ENCODE results near the gene PRRT1.
A peak's percentile ranks its signal among the peaks of the same experiment; 100 is the strongest.
"Not testable (repeated sequence)": the region's sequence is repeated elsewhere in the genome, so short reads cannot be mapped to it uniquely, and the experiment has no call there.

The PRRT1 gene

DNA sequence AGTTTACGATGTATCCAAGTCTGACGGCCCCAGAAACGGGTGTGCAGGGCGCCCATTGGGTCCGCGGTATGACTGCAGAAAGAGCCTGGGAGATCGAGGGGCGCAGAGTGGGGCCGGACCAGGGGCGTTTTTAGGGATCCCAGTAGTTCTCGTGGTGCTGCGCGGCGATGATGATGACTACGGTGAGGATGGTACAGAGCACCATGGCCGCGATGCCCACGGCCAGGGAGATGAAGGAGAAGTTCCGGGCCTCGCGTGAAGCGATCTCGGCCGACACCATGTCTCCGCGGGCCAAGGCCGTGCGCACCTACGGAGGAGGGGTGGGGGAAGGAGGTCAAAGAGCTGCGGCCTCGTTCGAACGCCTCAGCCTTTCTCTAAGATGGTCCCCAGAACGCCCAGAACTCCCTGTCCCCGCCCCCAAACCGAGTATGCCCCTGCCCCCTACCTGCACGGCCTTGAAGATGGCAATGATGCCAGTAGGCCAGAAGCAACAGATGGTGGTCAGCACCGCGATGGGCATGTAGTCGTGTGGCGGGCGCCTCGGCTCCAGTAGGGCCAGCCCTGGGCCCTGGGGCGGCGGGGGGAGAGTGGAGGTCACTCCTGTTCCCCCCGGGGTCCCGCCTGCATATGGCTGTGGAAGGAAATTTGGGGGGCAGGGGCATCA, 2.5 kb downstream of the PRRT1 start:
- no peak for DNase-seq

DNA sequence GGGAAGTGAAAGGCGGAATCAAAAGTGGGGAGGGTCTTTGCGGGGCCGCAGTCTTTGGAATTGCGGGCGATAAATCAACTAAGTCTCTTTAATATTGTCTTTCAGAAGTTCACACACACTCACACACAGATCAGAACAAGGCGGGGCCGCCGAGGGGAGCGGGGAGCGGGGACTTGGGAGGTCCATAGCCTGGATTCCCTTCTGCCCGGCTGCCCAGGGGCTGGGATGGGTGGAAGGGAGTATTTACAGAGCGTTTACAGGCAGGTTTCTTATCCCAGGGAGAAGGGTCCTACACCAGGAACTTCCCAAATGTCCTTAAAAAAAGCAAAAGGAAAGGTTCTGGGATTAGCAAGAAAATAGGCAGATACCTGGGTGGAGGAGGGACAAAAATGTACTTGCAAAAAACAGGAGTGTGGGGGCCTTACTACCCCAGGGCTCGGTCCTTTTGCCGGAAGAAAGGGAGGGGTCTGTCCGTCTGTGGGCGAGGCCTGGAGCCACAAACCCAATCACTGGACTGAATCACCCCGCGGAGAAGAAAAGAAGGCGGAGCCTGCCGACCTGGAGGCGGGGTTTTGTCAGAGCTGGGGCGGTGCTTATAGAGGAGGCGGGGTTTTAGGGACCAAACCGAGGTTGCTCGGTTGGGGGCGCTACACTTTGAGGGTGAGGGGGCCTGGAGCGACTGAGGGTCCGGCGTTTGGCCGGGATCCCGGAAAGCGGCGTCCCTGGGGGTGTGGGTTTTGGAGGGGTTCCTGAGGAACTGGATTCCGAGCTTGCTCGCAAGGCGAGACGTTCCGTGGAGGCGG, 3.2 kb downstream of the PRRT1 start:
- peak; percentile 62 for DNase-seq

DNA sequence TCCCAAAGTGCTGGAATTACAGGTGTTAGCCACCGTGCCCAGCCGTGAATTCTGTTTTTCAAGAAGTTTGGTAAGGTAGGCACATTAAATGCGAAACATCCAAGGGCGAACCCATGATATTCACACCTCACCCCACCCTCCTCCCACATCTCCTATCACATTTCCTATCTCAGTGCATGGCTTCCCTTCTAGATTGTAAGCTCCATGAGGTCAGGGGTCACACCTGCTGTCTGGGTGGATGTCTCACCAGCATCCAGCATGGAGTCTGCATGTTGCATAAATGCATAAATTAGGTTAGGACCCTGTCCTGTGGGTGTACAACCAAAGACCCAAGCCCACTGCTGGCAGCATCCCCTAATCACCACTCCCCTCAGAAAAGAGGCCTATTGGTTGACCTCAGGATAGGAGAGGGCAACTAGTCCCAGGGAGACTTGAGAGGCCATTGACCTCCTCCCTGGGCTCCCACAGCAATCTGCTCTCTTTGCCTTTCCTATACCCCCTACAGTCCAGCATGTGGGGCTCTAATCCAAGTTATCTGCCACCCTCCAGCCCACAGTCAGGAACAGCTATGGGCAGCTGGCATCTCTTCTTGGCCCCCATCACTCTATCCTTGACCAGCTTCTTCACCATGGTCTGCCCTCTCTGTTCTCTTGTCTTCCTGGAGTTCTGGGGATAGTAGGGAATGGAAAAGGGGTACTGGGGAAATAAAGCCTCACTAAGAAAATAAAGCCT, 4.2 kb downstream of the PRRT1 start:
- no peak for DNase-seq

DNA sequence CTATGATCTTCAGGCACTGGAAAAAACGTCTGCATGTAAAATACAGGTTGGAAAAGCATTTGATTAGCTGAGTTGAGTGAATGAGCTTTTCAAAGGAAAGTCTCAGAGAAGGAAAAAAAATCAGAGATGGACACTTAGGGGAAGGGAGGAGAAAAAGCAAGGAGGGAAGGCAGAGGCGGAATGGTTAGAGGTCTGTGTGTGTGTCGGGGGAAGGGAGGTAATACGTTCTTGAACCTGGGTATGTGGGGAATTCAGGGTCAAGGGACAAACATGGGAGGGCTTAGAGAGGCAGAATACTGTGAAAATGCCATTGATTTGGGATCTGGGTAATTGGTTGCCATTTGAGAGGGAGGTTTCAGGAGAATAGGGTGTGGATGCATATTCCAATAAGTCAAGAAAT, 5.1 kb downstream of the PRRT1 start:
- no peak for DNase-seq

DNA sequence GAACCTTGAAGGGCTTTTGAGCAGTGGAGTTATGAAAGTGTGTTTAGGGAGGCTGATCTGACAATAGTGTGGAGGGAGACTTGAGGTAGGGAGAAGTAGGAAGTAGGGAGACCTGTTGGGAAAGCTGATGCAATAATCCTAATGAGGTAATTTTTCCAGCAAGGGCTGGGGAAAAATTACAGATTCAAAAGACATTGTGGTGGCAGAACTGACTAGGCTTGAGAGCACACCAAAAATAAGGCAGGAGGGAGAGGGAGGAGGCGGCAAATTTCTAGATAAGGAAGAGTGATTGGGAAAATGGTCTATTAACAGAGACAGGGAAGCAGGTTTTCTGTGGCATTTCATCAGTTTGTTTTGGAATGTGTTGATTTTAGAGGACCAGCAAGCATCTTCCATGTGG, 5.5 kb downstream of the PRRT1 start:
- DNase-seq: no peak

DNA sequence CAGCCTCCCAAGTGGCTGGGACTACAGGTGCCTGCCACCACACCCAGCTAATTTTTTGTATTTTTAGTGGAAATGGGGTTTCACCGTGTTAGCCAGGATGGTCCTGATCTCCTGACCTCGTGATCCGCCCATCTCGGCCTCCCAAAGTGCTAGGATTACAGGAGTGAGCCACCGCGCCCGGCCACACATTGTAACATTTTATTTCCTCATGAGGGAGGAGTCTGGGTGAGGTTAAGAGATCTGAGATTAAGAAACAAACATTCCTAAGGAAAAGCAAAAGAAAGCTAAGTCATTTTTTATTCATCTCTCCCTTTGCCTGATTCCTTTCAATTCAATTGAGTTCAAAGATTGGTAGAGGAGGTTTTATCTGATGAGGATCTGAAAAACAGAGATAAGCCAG, 7.5 kb downstream of the PRRT1 start:
- not testable (repeated sequence) for DNase-seq

DNA sequence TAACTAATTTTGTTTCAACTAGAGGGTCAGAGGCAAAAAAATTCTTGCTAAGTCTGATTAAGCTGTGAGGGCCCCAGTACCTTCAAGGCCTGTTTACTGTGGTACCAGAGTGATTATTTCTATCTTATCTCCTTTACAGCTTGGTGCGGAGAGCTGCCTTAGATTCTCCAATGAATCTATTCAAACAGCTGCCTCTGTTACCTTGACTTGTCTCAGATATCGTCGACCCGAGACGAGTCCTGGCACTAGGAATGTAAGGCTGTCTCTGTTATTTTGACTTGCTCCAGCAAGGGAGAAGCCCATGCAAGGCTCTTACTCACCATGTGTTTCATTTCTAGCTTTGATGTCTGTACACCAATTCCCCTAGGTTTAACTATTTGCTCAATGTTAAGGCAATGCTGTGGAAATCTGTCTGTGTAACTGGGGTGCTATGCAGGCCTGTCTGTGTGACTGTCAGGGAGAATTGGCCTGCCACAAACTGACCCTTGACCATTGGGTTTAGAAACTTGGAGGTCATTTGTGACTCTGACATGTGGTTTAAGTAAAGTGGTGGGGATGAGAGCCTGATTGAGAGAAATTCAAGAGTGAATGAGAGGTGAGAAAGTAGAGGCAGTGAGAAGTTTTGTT, 11.2 kb downstream of the PRRT1 start:
- no peak for DNase-seq

DNA sequence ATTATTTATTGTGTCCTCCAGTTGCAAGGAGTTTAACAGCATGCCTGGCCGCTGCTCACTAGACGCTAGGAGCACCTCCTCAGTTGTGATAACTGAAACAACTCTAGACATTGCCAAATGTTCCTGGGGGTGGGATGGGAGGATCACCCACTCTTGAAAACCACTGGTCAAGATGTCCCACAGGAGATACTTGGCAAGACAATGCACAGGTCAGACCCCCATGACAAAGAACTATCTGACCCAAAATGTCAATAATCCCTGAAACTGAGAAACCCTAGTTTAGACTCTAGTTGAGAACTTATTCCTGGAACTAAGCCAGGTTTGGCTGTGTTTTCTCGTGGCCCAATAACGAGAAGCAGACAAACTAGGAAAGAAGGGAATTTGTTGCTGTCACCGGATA, 12.1 kb downstream of the PRRT1 start:
- no peak for DNase-seq

DNA sequence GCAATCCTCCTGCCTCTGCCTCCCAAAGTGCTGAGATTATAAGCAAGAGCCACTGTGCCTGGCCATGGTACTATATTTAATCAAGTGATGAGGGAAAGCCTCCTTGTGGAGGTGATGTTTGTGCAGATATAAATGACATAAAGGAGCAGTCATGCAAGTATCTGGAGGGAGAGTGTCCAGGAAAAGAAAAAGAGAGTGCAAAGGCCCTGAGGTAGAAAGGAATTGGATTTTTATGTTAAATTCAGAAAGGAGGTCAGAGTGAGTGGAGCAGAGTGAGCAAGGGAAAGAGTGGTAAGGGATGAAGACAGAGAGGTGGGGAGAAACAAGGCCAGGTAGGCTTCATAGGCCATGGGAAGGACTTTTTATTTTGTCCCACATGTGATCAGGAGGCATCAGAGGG, 14.3 kb downstream of the PRRT1 start:
- DNase-seq: no peak

DNA sequence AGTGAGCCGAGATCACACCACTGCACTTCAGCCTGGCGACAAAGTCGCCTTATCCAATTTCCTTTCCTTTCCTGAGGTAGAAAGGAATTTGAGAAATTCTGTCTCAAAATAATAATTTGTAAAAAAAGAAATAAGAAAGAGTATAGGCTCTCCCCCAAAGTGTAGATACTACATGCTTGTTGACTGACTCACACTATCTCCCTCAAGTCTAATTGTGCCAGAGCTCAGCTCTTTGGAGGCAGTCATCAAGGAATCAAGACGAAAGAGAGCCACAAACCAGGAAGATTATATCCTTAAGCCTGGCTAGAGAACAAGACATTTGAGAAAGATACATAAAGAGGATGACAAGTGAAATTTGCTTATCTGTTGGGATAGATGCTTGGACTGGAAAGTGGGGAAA, 18.0 kb downstream of the PRRT1 start:
- no peak for DNase-seq

DNA sequence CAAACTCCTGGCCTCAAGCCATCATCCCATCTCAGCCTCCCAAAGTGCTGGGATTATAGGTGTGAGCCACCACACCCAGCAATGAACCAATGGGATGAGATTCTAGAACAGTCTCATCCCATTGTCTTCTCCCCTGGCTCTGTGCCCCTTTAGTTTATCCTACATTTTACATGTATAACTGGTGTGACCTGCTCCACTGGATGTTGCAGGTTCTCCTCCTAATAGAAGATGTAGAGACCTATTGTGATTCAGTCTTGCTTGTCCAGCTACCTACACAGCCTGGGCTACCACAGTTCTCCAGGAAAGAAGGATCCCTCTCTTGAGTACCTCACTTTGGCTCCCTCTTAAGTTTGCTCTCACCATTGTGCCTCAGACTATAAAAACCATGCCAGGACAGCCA, 19.6 kb downstream of the PRRT1 start:
- no peak for DNase-seq

DNA sequence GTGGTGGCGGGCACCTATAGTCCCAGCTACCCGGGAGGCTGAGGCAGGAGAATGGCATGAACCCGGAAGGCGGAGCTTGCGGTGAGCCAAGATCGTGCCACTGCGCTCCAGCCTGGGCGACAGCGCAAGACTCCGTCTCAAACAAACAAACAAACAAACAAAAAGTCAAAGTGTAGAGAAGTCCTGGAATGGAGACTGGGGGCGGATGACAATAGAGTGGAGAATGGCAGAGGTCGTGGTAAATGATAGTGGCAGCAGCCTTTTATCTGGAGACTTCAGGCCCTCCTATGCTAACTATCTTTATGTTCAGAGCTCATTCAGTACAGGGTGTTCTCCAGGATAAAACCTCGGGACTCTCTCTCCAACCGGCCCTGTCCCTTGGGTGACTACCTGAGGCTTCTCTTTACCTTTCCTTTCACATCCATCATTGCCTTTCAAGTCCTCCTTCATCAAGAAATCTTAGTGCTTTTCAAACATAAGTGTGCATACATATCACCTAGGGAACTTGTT, 20.2 kb downstream of the PRRT1 start:
- no peak for DNase-seq

DNA sequence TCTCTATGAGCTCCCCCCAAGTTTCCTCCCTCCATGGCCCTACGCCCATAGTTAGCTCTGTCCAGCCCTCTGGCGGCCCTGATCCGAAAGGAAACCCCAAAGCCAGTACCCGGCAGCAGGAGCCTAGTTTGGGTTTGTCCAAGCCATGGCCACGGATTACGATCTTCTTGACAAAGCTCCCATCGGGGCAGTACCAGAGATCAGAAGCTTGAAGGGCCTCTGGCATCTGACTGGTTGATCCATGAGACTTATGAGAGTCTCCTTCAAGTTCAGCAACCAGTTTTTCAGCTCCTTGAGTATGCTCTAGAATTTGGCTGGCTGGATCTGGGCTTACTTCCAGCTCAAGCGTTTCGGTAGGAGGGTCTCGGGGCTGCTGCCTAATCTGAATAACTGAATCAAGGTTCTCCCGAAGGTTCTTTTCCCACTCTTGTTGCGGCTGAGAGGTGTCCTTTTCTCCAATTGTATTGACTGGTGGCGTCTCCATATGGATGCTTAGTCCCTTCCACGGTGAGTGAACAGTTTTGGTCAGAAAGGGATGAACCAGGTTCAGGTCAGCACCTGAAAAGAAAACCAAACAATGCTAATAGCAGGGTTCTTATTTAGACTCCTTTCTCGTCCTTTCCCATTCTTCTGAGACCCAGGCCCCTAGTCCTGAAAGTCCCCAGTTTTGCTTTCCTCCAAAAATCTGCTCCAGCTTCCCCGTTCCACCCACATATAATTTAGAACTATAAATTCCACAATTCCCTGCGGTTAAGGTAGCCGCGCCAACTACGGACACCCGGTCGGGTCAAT, 22.2 kb downstream of the PRRT1 start:
- DNase-seq: no peak

DNA sequence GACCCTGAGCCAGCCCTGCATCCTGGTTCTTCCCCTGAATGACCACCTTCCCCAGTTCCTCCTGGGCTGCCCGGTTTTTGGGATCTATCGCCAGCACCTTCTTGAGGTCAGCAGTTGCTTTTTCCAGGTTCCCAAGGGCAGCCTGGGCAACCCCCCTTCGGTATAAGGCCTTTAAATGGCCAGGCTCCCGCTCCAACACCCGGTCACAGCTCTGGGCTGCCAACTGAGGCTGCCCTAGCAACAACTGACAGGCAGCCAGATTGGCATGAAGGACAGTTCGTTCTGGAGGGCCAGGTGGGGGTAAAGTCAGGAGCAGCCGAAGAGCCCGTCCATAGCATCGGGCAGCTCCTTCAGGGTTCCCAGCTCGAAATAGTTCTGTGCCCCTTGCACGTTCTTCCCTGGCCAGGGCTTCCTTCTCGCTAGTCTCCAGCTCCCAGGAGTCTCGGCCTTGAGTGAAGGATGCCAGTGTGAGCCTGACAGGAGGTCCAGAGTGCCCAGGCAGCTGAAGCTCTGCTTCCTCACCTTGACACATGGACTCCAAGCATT, 22.9 kb downstream of the PRRT1 start:
- no peak for DNase-seq

DNA sequence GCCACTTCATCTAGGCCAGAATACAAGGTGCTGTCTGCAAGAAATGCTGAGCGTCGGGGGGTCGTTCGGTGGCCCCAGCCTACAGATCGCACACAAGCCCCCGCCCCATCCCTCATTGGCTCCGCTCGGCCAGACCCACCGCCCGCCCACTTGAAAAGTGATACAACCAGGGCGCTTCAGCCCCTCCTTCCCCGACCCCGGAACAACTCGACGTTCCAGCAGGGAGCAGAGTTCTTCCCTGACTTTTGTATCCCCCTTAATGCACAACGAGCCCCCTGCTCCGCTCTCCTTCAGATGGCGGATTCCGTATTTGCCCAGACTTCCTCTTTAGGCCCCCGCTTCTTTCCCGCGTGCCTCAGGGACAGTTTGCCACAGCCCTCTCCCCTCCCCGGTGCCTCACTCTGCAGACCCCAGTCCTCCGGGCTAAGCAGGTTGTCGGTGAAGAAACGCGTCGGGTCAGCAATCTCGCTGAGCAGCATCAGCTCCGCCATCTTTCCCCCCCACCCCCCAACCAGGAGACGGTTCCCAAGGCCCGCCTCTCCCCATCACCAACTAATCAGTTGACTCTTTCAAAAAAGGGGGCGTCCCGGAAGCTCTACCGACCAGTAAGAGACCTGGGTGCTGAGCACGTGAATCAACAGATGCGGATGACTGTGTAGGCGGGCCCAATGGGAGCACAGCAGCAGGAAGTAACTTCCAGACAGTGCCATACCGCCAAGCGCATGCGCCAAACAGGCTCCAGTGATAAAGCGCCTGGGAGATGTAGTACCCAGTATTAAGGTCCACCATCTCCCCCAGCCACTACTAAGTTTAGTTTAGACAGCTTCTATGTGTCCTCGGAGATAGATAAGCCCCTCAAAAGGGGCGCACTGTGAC, 23.8 kb downstream of the PRRT1 start, which contains the start of gene ATF6B:
ATF6B (minus strand) TSS at position 530 of the 876 bp plus-strand sequence; CDS start at position 491, 39 bp downstream.
- DNase-seq: peak; percentile 94

DNA sequence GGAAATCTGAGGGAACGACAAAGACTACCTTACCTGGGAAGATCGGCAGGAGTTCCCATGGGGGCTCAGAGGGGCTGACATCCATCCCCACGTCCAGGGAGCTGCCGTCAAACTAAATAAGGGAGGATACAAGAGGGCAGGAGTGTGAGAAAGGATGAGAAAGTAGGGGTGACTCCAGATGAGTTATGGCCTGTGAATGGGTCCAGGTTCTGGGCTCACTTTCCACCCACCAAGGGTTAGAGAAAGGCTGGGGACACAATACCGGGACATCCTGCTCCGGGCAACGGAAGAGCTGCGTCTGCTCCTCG, 24.4 kb downstream of the PRRT1 start:
- no peak for DNase-seq

DNA sequence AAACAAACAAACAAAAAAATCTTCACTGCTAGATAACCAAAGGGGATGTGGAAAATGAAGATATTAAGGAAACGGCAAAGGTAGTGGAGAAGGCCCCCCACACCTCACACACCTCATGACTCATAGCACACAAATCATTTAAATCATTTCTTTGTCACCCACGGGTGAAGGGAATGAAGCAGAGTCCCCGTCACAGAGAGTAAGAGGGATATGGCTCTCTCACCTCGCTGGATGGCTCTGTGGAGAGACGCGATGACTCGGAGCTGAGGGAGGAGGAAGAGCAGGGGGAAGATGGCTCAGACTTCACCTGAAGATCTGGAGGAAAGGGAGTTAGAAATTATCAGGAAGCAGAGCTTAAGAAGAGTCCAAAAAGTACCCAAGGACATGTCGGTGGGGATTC, 24.9 kb downstream of the PRRT1 start:
- DNase-seq: no peak

DNA sequence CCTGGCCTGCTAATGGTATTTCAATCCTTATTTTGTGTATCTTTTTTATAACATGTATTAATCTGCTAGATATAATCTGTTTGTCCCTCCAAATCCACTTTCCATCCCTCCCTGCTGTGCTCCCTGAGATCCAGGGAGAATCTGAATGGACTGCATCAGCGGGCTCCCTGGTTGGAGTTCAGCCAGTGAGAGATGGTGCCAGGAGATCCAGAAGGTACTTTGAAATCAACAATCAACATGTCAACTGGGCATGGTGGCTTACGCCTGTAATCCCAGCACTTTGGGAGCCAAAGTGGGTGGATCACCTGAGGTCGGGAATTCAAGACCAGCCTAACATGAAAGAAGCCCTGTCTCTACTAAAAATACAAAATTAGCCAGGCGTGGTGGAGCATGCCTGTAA, 28.1 kb downstream of the PRRT1 start:
- no peak for DNase-seq

DNA sequence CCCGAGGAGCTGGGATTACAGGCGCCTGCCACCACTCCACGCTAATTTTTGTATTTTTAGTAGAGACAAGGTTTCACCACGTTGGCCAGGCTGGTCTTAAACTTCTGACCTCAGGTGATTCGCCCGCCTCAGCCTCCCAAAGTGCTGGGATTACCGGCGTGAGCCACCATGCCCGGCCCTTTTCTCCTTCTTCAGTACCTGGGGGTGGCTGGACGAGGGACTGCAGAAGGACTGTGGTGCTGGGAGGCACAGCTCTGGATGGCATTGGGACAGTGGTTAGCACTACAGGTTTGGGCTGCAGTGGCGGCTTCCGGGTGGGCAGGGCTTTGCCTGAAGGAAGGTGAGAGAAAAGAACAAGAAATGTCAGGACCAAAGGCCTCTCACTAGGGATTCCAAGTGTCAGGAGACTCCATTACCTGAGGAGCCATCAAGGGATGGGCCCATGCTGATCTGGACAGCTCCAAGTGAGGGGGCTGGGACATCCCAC, 31.1 kb downstream of the PRRT1 start:
- no peak for DNase-seq

DNA sequence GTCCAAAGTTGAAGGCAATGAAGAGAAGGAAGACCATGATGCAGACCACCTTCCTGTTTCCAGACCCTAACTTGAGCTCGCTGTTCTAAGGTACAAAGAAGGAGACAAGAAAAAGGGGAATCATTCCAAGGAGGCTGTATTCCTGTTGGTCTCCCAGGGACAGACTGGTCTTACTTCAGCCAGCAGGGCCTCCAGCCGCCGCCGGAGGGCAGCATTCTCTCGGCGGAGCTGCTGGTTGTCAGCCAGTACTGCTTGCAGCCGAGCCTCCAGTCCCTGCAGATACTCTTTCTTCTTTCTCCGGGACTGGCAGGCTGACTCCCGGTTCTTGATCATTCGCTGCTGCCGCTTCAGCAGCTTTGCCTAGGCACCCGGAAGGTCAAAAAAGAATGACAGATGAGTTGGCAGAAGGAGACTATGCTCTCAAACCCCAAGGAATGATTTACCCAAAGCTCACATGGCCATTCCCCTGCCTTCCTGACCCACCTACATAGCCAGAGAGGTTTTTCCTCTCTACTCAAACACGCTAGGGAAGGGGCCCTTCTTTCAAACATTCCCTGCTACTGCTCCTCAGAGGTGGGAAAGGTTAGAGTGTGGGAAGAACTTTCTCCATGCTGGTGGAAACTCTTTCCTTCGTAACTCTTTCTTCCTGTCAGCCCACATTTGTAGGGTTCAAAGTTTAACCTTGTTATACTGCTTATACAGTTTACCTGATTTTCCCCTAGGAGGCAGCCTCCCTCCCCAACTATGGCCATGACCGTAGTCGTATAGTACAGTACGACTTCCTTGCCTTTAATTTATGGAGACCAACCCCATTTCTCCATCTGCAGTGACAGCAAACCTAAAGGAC, 32.7 kb downstream of the PRRT1 start:
- peak; percentile 41 for DNase-seq

Data from activated T-cell treated with anti-CD3 and anti-CD28 coated beads for 4 hours (primary cell).